ENCODE measurements around the gene HACE1. TPM values are rescaled to one million over a fixed set of nuclear protein-coding genes. Genes with fewer than 3 reads are reported as not detected.

The HACE1 gene
- total RNA-seq, 2 experiments from 2014 or later: 7.4 to 8.2 TPM

GRCh38 chr6:104705916-104706442 is 153.7 kb downstream of the HACE1 start:
- Mint-ChIP-seq H3K9me3 (peaks cover 10% of the 10 kb centered on the region), H3K27me3 (no peaks in the 10 kb centered on the region), H3K36me3 (ENCODE audit: low read depth) (no peaks in the 10 kb centered on the region), H3K4me1 (ENCODE audit: low read depth) (peaks cover 52% of the 10 kb centered on the region), H3K27ac (no peak overlapping the region), H3K4me3 (no peak overlapping the region)
- no peak for TF ChIP-seq CTCF (IDR thresholded peaks at IDR 0.05)
- ChIA-PET POLR2A (interaction anchor here (1.6 kb wide), 1 partner anchor 19 kb away, joined by 5 read pairs; no protein-coding TSS in a partner anchor), CTCF (no interaction called here)
- Histone ChIP-seq H3K36me3 (ENCODE audit: insufficient read depth, low read length) (no peaks in the 10 kb centered on the region), H3K27ac (ENCODE audit: low read depth in 1 of 2, low read length in 2 of 2) (no peak overlapping the region), H3K4me1 (ENCODE audit: insufficient read depth, low read length) (peaks cover 14% of the 10 kb centered on the region), H3K27me3 (ENCODE audit: control insufficient read depth in 1 of 2, insufficient read depth in 2 of 2, low read length in 2 of 2) (no peaks in the 10 kb centered on the region), H3K4me3 (ENCODE audit: low read length) (no peak overlapping the region), H3K9me3 (ENCODE audit: control insufficient read depth in 1 of 2, insufficient read depth in 1 of 2, low read length in 2 of 2) (no peaks in the 10 kb centered on the region)
- ATAC-seq (ENCODE audit: poor library complexity) (no peak), DNase-seq (no peak)
- intact Hi-C loops (cut with DNase I, micrococcal nuclease): no loop called here

- Mint-ChIP-seq H3K9me3 (peaks cover 10% of the 10 kb centered on the region), H3K36me3 (ENCODE audit: low read depth) (no peaks in the 10 kb centered on the region), H3K27me3 (no peaks in the 10 kb centered on the region), H3K27ac (peak overlapping the region; percentile 12), H3K4me3 (peak overlapping the region; percentile 56), H3K4me1 (ENCODE audit: low read depth) (peaks cover 52% of the 10 kb centered on the region)
- no peak overlapping the region for H3K27ac ChIP-seq (ENCODE audit: low read depth in 1 of 2, low read length in 2 of 2)
- H3K9me3 ChIP-seq (ENCODE audit: control insufficient read depth in 1 of 2, insufficient read depth in 1 of 2, low read length in 2 of 2): no peaks in the 10 kb centered on the region
- H3K4me3 ChIP-seq (ENCODE audit: low read length): peak overlapping the region; percentile 19
- no peaks in the 10 kb centered on the region for H3K36me3 ChIP-seq (ENCODE audit: insufficient read depth, low read length)
- peak; percentile 90 for ATAC-seq (ENCODE audit: poor library complexity)
- H3K4me1 ChIP-seq (ENCODE audit: insufficient read depth, low read length): peaks cover 14% of the 10 kb centered on the region
- TF ChIP-seq CTCF (IDR thresholded peaks at IDR 0.05): no peak
- intact Hi-C loops (cut with DNase I, micrococcal nuclease): no loop called here
- H3K27me3 ChIP-seq (ENCODE audit: control insufficient read depth in 1 of 2, insufficient read depth in 2 of 2, low read length in 2 of 2): no peaks in the 10 kb centered on the region
- POLR2A ChIA-PET: interaction anchor here (1.0 to 1.6 kb wide), 2 partner anchors 15 to 18 kb away, joined by 3 to 5 read pairs; no protein-coding TSS in a partner anchor
- CTCF ChIA-PET: no interaction called here
- peak in 9 of 14 experiments; percentile 2 to 82 (median 33) for DNase-seq
Measured at GRCh38 chr6:104705095-104705707, 154.5 kb downstream of the HACE1 start.

GRCh38 chr6:104704191-104704590 is 155.5 kb downstream of the HACE1 start:
- H3K4me3 Mint-ChIP-seq: no peak overlapping the region

More at GRCh38 chr6:104704191-104704590, 155.5 kb downstream of the HACE1 start:
- intact Hi-C loops (cut with DNase I, micrococcal nuclease): no loop called here
- no peak overlapping the region for H3K27ac ChIP-seq (ENCODE audit: low read depth in 1 of 2, low read length in 2 of 2)
- peaks cover 14% of the 10 kb centered on the region for H3K4me1 ChIP-seq (ENCODE audit: insufficient read depth, low read length)
- H3K27ac Mint-ChIP-seq: no peak overlapping the region
- no peaks in the 10 kb centered on the region for H3K36me3 ChIP-seq (ENCODE audit: insufficient read depth, low read length)
- no peak overlapping the region for H3K4me3 ChIP-seq (ENCODE audit: low read length)
- no peak for TF ChIP-seq CTCF (IDR thresholded peaks at IDR 0.05)
- POLR2A ChIA-PET: interaction anchor here (1.6 kb wide), 1 partner anchor 17 kb away, joined by 5 read pairs; no protein-coding TSS in a partner anchor
- CTCF ChIA-PET: no interaction called here
- peaks cover 6% of the 10 kb centered on the region for H3K9me3 Mint-ChIP-seq
- no peaks in the 10 kb centered on the region for H3K36me3 Mint-ChIP-seq (ENCODE audit: low read depth)
- H3K27me3 ChIP-seq (ENCODE audit: control insufficient read depth in 1 of 2, insufficient read depth in 2 of 2, low read length in 2 of 2): no peaks in the 10 kb centered on the region
- H3K9me3 ChIP-seq (ENCODE audit: control insufficient read depth in 1 of 2, insufficient read depth in 1 of 2, low read length in 2 of 2): no peaks in the 10 kb centered on the region
- ATAC-seq (ENCODE audit: poor library complexity): no peak
- H3K27me3 Mint-ChIP-seq: no peaks in the 10 kb centered on the region
- no peak for DNase-seq
- H3K4me1 Mint-ChIP-seq (ENCODE audit: low read depth): peaks cover 52% of the 10 kb centered on the region
